Brain microvascular endothelial cell (primary cell): ENCODE results near the gene HNF4A.

ENCODE experiments used
- DNase-seq: peaks from one replicate; pipeline ENCODE4 v3.0.0-alpha.2; 2020
- H3K27ac ChIP-seq: fragments of 250-450 bp; sonication (Bioruptor Pico); 2 replicates; pipeline ENCODE4 v1.5.1; 2020; ENCODE audit warnings: mild to moderate bottlenecking, moderate library complexity
- H3K27me3 ChIP-seq: fragments of 250-450 bp; sonication (Bioruptor Pico); replicated peaks from 2 replicates; pipeline ENCODE4 v1.5.1; 2020; ENCODE audit warnings: mild to moderate bottlenecking
- H3K36me3 ChIP-seq: fragments of 250-450 bp; sonication (Bioruptor Pico); replicated peaks from 2 replicates; pipeline ENCODE4 v1.5.1; 2020; ENCODE audit warnings: mild to moderate bottlenecking
- H3K4me3 ChIP-seq: 2 replicates; pipeline ENCODE4 v1.5.1; 2011; ENCODE audit warnings: low read depth, mild to moderate bottlenecking, control low read depth, low read length, moderate library complexity
- in situ Hi-C: cut with HindIII; loops from 2 replicates; pipeline ENCODE4 v1.10.0; 2017; ENCODE audit warnings: low sequenced_read_pairs, low pct_ligation_motif_present
- TF ChIP-seq, protein P1 (sequence below): IDR thresholded peaks from 2 replicates; pipeline ENCODE4 v1.5.1; 2011; ENCODE audit warnings: low read depth, mild to moderate bottlenecking, moderate library complexity, low read length, control low read depth, inconsistent platforms; ENCODE audit errors: missing control alignments

The HNF4A gene

GRCh38 chr20:44442298-44443070 lies 87.0 kb downstream of the HNF4A start:
- no peak overlapping the region for H3K27ac ChIP-seq
- TF ChIP-seq, protein P1, sequence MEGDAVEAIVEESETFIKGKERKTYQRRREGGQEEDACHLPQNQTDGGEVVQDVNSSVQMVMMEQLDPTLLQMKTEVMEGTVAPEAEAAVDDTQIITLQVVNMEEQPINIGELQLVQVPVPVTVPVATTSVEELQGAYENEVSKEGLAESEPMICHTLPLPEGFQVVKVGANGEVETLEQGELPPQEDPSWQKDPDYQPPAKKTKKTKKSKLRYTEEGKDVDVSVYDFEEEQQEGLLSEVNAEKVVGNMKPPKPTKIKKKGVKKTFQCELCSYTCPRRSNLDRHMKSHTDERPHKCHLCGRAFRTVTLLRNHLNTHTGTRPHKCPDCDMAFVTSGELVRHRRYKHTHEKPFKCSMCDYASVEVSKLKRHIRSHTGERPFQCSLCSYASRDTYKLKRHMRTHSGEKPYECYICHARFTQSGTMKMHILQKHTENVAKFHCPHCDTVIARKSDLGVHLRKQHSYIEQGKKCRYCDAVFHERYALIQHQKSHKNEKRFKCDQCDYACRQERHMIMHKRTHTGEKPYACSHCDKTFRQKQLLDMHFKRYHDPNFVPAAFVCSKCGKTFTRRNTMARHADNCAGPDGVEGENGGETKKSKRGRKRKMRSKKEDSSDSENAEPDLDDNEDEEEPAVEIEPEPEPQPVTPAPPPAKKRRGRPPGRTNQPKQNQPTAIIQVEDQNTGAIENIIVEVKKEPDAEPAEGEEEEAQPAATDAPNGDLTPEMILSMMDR, result no peak
- in situ Hi-C loops, result no loop called here
- no peaks in the 10 kb centered on the region for H3K27me3 ChIP-seq
- H3K4me3 ChIP-seq, result no peak overlapping the region
- DNase-seq, result no peak
- no peaks in the 10 kb centered on the region for H3K36me3 ChIP-seq

- in situ Hi-C loops, result no loop called here
- TF ChIP-seq, protein P1, result no peak
- no peaks in the 10 kb centered on the region for H3K27me3 ChIP-seq
- no peak overlapping the region for H3K27ac ChIP-seq
- DNase-seq, result no peak
- no peak overlapping the region for H3K4me3 ChIP-seq
- no peaks in the 10 kb centered on the region for H3K36me3 ChIP-seq
These were observed 90.5 kb downstream of the HNF4A start for GRCh38 chr20:44445742-44446710.

DNA sequence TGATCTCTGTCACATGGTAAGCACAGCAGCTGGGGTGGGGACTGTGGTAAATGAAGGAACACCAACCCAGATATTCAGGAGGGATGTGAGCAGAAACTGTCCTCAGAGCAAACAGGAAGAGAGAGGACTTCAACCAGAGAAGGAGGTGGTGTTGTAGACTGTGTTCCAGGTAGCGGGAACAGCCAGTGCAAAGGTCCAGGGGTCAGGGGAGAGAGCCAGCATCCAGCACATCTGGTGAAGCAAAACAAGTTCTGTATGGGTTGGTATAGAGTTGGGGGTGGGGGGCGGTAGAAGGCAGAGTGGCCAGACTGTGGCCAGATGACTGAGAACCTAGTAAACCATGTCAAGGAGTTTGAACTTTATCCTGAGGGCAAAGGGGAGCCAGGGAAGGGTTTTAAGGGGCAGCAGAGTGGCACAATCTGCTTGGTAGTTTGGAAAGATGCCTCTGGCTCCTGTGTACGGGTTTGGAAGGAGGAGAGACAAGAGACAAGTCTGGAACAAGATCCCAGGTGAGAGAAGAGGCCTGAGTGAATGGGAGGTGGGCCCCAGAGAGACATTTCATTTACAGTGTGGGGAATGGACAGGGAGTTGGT lies 92.4 kb downstream of the HNF4A start:
- Histone ChIP-seq H3K27me3 (no peaks in the 10 kb centered on the region), H3K27ac (no peak overlapping the region), H3K36me3 (no peaks in the 10 kb centered on the region), H3K4me3 (no peak overlapping the region)
- in situ Hi-C loops, result no loop called here
- TF ChIP-seq, protein P1, result no peak
- DNase-seq, result no peak

GRCh38 chr20:44448753-44449546 lies 93.5 kb downstream of the HNF4A start:
- TF ChIP-seq, protein P1, result peak; percentile 53
- Histone ChIP-seq H3K4me3 (no peak overlapping the region), H3K27ac (no peak overlapping the region), H3K36me3 (no peaks in the 10 kb centered on the region), H3K27me3 (no peaks in the 10 kb centered on the region)
- no peak for DNase-seq
- in situ Hi-C loops, result no loop called here

- H3K36me3 ChIP-seq, result no peaks in the 10 kb centered on the region
- no peak overlapping the region for H3K4me3 ChIP-seq
- no peak overlapping the region for H3K27ac ChIP-seq
- in situ Hi-C loops, result no loop called here
- no peak for DNase-seq
- H3K27me3 ChIP-seq, result no peaks in the 10 kb centered on the region
- TF ChIP-seq, protein P1, result no peak
These were observed 94.4 kb downstream of the HNF4A start for GRCh38 chr20:44449864-44450263.
